ENCODE results near the gene VWA2. TPM values are rescaled to one million over a fixed set of nuclear protein-coding genes. Genes with fewer than 3 reads are reported as not detected.

The VWA2 gene
- total RNA-seq, 1 donor from 2014 or later = not detected

DNA sequence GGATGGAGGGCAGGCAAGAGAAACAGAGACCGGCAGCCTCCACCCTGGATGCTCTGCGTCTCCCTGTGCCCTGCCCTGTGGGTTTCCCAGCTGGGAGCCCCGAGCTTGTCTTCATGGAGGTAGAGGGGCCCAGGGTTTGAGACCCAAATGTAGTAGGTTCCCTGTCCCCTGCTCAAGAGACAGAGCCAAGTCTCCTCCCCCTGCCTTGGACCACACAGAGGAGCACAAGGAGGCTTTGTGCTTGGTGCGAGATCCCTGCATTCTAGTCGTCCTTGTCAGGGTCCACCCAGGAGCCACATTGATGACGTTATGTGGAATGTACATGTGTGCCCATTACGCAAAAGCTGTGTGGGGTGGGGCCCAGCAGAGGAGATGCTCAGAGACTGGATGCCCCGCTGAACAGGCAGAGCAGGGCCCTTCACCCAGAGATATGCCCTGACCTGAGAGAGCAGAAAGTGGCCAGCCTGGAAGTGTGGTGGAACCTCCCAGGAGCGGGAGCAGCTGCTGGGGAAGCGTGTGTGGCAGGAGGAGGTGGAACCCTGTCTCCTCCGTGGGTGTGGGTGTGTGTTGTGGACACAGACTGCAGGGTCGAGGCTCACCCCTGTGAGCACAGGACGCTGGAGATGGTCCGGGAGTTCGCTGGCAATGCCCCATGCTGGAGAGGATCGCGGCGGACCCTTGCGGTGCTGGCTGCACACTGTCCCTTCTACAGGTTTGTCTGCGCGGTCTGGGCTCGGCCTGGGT lies 39.3 kb downstream of the VWA2 start:
- peaks cover 4% of the 10 kb centered on the region for H3K27me3 Mint-ChIP-seq
- intact Hi-C loops (cut with micrococcal nuclease) = no loop called here
- H3K9me3 Mint-ChIP-seq = no peaks in the 10 kb centered on the region

DNA sequence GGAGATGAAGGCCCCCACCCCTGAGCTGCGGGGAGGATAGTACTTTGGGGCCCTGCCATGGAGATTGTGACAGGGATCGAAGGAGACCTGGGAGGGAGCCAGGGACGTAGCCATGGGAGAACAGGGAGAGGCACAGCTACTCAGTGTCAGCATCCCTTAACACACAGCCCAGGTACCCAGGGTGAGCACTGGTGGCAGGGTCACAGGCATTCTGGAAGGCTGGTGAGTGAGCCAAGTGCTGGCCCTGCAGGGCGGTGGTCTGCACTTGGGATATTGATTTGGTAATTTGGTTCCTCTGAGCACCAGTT lies 39.8 kb downstream of the VWA2 start:
- Mint-ChIP-seq H3K27me3 (peaks cover 4% of the 10 kb centered on the region), H3K36me3 (ENCODE audit: low read depth) (no peaks in the 10 kb centered on the region), H3K9me3 (no peaks in the 10 kb centered on the region), H3K4me1 (no peaks in the 10 kb centered on the region), H3K4me3 (no peak overlapping the region), H3K27ac (no peak overlapping the region)
- intact Hi-C loops (cut with micrococcal nuclease) = no loop called here
- no peak for ATAC-seq (ENCODE audit: low read depth)
- ChIA-PET POLR2A (no interaction called here), CTCF (no interaction called here)
- DNase-seq = no peak
- TF ChIP-seq, protein P1, sequence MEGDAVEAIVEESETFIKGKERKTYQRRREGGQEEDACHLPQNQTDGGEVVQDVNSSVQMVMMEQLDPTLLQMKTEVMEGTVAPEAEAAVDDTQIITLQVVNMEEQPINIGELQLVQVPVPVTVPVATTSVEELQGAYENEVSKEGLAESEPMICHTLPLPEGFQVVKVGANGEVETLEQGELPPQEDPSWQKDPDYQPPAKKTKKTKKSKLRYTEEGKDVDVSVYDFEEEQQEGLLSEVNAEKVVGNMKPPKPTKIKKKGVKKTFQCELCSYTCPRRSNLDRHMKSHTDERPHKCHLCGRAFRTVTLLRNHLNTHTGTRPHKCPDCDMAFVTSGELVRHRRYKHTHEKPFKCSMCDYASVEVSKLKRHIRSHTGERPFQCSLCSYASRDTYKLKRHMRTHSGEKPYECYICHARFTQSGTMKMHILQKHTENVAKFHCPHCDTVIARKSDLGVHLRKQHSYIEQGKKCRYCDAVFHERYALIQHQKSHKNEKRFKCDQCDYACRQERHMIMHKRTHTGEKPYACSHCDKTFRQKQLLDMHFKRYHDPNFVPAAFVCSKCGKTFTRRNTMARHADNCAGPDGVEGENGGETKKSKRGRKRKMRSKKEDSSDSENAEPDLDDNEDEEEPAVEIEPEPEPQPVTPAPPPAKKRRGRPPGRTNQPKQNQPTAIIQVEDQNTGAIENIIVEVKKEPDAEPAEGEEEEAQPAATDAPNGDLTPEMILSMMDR (IDR thresholded peaks at IDR 0.05) = no peak

More for the DNA sequence above, 39.3 kb downstream of the VWA2 start:
- ChIA-PET CTCF (no interaction called here), POLR2A (no interaction called here)
- Mint-ChIP-seq H3K27ac (no peak overlapping the region), H3K4me1 (no peaks in the 10 kb centered on the region), H3K36me3 (ENCODE audit: low read depth) (no peaks in the 10 kb centered on the region), H3K4me3 (no peak overlapping the region)
- no peak for DNase-seq
- TF ChIP-seq, protein P1 (IDR thresholded peaks at IDR 0.05) = no peak
- no peak for ATAC-seq (ENCODE audit: low read depth)

DNA sequence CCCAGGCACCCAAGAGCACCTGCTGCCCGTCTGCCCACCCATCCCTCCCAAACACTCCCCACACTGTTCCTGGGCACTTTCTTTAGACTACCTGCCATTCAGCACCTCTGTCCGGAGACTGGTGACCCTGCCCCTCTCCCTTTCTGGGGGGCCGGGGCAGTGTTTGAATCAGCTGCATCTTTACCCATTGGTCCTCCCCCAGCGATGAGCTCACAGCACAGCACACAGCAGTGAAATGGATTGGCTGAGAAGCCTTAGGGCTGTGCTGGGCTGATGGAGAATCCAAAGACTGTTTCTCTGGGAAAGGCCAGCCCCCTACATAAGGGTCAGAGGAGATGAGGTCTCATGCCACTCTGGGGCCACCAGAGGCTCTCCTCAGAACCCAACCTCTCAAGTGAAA lies 40.2 kb downstream of the VWA2 start:
- DNase-seq (no peak), ATAC-seq (ENCODE audit: low read depth) (no peak)
- no peaks in the 10 kb centered on the region for H3K9me3 Mint-ChIP-seq
- TF ChIP-seq, protein P1 (IDR thresholded peaks at IDR 0.05) = no peak
- H3K27me3 Mint-ChIP-seq = peaks cover 4% of the 10 kb centered on the region
- H3K36me3 Mint-ChIP-seq (ENCODE audit: low read depth) = no peaks in the 10 kb centered on the region
- H3K4me3 Mint-ChIP-seq = no peak overlapping the region
- ChIA-PET POLR2A (no interaction called here), CTCF (no interaction called here)
- H3K4me1 Mint-ChIP-seq = no peaks in the 10 kb centered on the region
- intact Hi-C loops (cut with micrococcal nuclease) = no loop called here
- H3K27ac Mint-ChIP-seq = no peak overlapping the region

DNA sequence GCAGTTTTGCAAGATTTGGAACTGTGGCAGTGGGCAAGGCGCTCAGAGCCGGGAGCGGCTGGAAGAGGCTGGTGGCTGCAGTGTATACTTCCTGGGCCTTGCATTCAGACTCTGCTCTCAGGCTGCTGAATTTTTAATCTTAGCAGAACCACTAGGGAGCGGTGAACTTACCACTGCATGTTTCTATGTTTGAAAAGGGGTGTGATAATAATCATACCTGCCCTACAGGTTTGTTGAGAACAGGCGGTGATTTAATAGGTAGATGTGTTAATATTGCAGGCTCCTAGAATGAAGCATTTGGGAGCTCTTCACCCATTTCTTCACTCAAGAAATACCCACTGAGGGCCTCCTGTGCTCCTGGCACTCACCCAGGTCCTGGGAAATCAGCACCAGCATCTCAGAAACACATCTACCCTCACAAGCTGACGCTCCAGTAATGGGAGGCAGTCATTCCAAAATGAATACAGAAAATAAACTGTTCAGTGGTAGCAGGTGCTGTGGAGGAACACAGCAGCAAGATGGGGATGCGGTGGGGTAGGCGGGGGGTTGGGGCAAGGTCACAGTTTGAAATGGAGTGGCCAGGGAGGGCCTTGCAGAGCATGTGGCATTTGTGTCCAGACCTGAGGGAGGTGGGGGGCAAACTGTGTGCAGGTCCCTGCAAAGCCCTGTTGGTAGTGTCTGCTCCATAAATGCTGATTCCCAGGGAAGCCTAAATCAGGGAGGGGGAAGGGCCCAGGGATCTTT lies 41.0 kb downstream of the VWA2 start:
- H3K36me3 Mint-ChIP-seq (ENCODE audit: low read depth) = no peaks in the 10 kb centered on the region
- intact Hi-C loops (cut with micrococcal nuclease) = no loop called here
- no peak for ATAC-seq (ENCODE audit: low read depth)
- ChIA-PET POLR2A (no interaction called here), CTCF (no interaction called here)
- peaks cover 4% of the 10 kb centered on the region for H3K27me3 Mint-ChIP-seq
- TF ChIP-seq, protein P1 (IDR thresholded peaks at IDR 0.05) = no peak
- H3K4me3 Mint-ChIP-seq = no peak overlapping the region
- no peak for DNase-seq
- H3K4me1 Mint-ChIP-seq = no peaks in the 10 kb centered on the region
- H3K9me3 Mint-ChIP-seq = no peaks in the 10 kb centered on the region
- H3K27ac Mint-ChIP-seq = no peak overlapping the region

DNA sequence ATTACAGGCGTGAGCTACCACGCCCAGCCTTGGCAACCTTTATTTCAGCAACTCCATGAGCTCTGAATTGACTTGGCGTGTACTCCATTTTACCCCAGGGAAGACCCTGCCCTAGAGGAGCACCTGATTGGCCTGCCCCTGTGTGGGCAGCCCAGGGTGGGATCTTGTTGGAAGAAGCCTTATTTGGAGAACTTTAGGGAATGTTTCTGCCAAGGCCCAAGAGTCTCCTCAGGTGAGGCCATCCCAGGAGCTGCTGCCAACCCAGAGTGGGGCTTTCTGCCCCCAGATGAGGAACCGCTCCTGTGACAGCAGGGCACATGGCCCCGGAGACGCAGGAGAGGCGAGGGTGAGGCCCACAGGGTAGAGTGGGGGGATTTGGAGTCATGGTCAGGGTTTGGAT lies 42.0 kb downstream of the VWA2 start:
- CTCF ChIA-PET = no interaction called here
- TF ChIP-seq, protein P1 (IDR thresholded peaks at IDR 0.05) = no peak

More for the DNA sequence above, 42.0 kb downstream of the VWA2 start:
- Mint-ChIP-seq H3K9me3 (no peaks in the 10 kb centered on the region), H3K36me3 (ENCODE audit: low read depth) (no peaks in the 10 kb centered on the region), H3K4me1 (no peaks in the 10 kb centered on the region), H3K4me3 (no peak overlapping the region), H3K27me3 (peaks cover 4% of the 10 kb centered on the region), H3K27ac (no peak overlapping the region)
- POLR2A ChIA-PET = no interaction called here
- no peak for DNase-seq
- intact Hi-C loops (cut with micrococcal nuclease) = no loop called here
- ATAC-seq (ENCODE audit: low read depth) = no peak

All from activated B cell treated with CpG ODN at 0.5 μM for 24 hours (primary cell).